Stimulated activated CD8-positive, alpha-beta memory T cell treated with anti-CD3 and anti-CD28 coated beads, Interleukin-4, amount 100 ng/mL, for 4 hours (primary cell): ENCODE measurements around the gene DHRS1.
"Not testable (repeated sequence)": the region's sequence is repeated elsewhere in the genome, so short reads cannot be mapped to it uniquely, and the experiment has no call there.

Experiments used
- DNase-seq, 2 donors: peaks; one replicate each; pipeline ENCODE4 v3.0.0-alpha.2; 2020; ENCODE audit warnings: low read depth in 2 of 2, low spot score in 1 of 2

Gene DHRS1

DNA sequence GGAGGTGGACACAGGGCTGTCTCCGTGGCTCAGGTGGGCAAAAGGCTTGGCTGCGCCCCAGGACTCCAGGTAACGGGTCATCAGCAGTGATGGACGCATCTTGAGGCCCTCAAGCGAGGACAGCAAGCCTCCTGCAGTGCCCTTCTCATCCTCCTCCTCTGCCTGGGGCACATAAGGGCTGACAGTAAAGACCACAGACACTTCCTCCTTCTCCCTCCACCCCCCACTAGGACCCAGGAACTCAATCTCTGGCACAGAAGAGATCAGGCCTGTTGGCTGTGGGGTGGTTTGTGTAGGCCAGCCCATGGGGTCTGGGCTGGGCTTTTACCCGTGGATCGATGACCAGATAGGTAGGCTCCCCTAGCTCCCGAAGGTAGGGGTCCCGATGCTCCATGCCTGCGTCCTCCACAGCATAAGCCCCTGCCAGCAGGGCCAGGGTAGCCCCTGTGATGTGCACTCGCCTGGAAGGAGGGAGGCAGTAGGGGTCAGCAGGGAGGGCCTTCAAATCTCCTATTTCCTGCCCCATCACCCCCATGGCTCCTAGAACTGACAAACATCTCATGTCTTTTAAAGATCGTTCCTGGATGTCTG lies 29.6 kb upstream of the DHRS1 start:
- no peak for DNase-seq

DNA sequence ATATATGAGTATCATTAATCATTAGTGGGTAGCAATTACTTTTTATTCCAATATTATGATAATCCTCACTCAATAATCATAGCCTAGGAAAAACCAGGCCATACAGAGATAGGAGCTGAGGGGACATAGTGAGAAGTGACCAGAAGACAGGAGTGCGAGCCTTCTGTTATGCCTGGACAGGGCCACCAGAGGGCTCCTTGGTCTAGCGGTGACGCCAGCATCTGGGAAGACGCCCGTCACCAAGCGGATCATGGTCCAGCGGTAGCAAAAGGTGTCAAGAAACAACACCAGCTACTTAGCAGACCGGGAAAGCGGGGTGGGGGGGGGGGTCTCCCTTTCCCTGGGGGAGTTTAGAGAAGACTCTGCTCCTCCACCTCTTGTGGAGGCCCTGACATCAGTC lies 28.3 kb upstream of the DHRS1 start:
- not testable (repeated sequence) for DNase-seq

GRCh38 chr14:24327303-24327702 lies 27.7 kb upstream of the DHRS1 start:
- no peak for DNase-seq

DNA sequence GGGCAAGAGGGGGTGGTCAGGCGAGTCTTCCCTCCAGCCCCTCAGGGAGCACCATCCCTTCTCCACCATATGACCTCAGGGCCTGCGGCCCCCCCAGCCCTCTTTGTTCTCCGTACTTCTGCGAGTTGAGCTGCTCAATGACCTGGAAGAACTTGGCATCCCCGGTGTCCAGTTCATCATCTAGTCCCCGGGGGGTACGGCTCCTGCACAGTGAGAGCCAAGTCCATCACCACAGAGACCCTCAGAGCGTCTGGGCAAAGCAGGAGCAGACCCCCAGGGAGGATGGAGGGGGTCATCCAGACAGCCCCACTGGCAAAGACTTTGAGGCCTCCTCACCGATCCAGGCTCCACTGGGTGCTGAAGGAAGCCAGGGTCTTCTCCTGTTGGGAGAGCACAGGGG lies 26.4 kb upstream of the DHRS1 start:
- DNase-seq: no peak

DNA sequence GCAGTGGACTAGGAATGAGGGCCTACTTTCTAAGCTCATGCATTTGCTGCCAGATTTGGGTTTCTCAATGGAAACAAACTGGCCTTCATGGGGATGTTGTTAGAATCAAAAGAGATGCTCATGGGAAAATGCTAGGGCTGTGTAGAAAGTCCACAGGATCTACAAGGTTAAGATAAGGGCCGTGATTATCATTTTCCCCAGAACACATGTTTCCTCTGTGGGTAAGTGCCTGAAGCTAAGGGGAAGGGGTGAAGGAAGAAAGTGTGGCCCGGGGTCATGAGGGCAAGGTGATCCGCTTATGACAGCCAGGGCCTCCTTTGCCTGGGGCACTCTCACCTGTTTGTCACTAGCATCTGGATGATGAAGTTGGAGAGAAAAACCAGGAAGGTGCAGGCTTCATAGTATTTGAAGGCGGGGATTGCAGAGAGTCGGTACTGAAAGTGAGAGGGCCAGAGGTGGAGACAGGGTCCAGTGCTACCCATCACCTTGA lies 25.5 kb upstream of the DHRS1 start:
- DNase-seq: no peak

GRCh38 chr14:24324024-24324423 lies 24.4 kb upstream of the DHRS1 start:
- DNase-seq: no peak

DNA sequence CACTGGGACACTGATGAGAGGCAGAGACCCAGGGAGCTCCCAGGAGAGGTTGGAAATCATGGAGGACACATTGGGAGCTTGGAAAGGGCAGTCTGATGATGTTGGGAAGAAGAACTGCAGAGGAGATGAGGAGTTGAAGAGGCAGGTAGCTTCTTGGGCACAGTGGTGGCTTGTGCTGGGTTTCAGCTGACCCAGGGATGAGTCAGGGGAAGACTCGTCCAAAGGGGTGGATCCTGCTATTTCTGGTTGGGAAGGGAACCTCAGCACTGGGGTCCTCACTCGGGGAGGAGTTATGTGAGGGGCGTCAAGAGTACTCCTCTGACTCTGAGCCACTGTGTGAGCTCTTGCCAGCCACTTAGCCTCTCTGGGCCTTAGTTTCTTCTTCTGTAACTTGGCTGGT lies 23.8 kb upstream of the DHRS1 start:
- DNase-seq: no peak

GRCh38 chr14:24322672-24323071 lies 23.1 kb upstream of the DHRS1 start:
- no peak for DNase-seq

- no peak for DNase-seq
Observed at GRCh38 chr14:24321212-24321975, 21.8 kb upstream of the DHRS1 start.

DNA sequence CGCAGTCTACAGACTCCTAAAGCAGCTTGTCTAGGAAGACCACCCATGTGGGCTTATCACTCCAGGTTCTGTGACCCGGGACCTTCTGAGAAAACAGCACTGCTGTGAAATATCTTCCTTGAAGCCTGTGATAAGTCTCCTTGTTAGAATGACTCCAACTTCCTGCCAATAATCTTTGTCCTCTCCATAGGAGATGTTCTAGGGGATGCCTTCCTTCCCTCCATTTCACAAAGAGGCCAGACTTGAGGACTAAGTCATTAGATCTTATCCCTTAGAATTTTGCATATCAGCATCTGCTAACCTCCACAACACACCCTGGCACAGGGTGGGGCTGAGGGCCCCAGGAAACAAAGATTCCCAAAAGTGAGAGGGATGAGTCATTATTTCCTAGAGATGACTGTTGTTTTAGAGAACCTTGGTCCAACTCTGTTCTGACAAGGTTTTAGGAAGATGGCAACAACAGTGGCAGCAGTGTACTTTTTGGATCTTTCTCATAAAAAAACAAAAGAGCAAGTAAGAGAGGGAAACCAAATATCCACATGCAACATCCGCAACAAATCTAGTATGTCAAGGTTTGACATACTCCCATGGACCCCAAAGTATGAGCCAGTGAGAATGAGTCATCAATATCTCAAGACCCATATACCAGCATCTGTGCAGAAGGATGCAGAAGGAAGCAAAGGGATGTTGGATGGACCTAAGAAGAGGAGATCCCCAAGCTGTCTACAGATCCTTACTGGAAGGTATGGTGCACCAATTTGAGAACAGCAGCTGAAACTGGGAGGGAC lies 17.8 kb upstream of the DHRS1 start:
- DNase-seq: no peak

GRCh38 chr14:24316597-24316950 lies 17.0 kb upstream of the DHRS1 start:
- DNase-seq: no peak

- DNase-seq: no peak
Observed at GRCh38 chr14:24315807-24316596, 16.4 kb upstream of the DHRS1 start.

DNA sequence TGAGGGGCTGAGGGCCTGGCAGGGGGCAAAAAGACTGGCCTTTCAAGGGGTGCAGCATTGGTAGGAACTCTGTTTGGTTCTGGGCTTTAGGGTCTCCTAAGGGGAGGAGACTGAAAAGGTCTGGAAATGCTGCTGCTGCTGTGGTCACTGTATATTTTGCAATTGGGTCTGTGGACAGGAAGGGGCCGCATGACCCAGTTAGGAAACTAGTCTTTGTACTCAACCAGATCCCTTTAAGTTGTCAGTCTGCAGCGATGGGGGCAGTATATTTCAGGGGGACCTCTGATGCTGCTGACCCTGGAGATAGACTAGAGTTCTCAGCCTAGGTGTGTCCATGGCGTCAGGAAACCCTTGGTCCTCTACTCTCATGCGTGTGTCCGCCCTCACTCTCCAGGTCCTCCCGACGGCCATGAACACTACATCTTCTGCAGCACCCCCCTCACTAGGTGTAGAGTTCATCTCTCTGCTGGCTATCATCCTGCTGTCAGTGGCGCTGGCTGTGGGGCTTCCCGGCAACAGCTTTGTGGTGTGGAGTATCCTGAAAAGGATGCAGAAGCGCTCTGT lies 15.7 kb upstream of the DHRS1 start:
- DNase-seq: no peak

- DNase-seq: no peak
Observed at GRCh38 chr14:24314377-24315193, 15.0 kb upstream of the DHRS1 start.

- no peak for DNase-seq
Observed at GRCh38 chr14:24313913-24314312, 14.3 kb upstream of the DHRS1 start.

DNA sequence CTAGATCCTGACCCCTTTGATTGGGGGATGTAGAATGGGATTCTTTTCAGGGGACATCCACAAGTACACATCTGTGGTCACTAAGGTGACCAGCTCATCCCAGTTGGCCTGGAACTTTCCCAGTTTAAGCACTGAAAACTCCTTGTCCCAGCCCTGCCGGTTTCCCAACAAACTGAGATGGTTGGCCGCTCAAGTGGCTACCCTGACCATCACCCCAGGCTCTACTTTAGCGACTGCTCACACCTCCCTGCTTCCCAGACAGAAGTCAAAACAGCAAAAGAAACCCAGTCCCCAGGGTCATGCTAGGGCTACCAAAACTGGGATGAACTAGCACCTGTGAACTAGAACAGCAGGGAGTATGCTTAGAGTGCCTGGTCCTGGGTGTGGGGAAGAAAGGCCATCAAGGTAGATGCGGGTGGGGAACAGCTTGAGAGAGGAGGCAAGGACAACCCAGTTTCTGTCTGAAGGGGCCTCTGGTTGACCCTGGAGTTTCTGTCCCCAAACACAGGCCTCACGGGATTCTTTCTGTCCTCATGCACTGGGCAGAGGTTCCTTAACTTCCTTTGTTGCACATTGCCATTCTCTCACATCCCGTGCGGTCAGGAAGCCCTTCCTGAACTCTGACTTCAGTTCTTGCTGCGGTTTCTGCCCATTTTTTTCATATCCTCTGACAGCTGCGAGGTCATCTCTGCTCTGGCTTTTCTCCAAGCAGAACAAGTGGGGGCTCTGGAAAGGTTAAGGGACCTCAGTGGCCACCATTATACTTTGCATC lies 13.3 kb upstream of the DHRS1 start:
- no peak for DNase-seq

- no peak for DNase-seq
Observed at GRCh38 chr14:24311837-24312615, 12.4 kb upstream of the DHRS1 start.
